Breast epithelium (tissue), 4 donors: ENCODE data around the gene PORCN. TPM values are rescaled to one million over a fixed set of nuclear protein-coding genes. Genes with fewer than 3 reads are reported as not detected.
"Not testable (repeated sequence)": the region's sequence is repeated elsewhere in the genome, so short reads cannot be mapped to it uniquely, and the experiment has no call there.

Experiments used
- DNase-seq, 2 donors: peaks; one replicate each; pipeline ENCODE4 v3.0.0-alpha.2; 2019; ENCODE audit warnings: low spot score in 2 of 2
- H3K27ac ChIP-seq, 2 donors: fragments of 200-600 bp; sonication (generic) in 1 of 2; one replicate each; pipeline ENCODE4 v1.5.1; 2016 to 2019; ENCODE audit warnings: mild to moderate bottlenecking in 1 of 2
- H3K27me3 ChIP-seq, 2 donors: fragments of 200-600 bp; sonication (generic) in 1 of 2; one replicate each; pipeline versions ENCODE4 v1.5.1 to v1.6.0; 2017 to 2019; ENCODE audit warnings: control low read depth in 1 of 2, mild to moderate bottlenecking in 1 of 2
- H3K36me3 ChIP-seq: fragments of 200-600 bp; one replicate; pipeline ENCODE4 v1.5.1; 2019
- H3K4me1 ChIP-seq, 2 donors: fragments of 200-600 bp; sonication (generic); one replicate each; pipeline ENCODE4 v1.5.1; 2016 to 2019; ENCODE audit warnings: control low read depth in 1 of 2
- H3K4me3 ChIP-seq, 3 donors: fragments of 200-600 bp; sonication (generic); 1 replicate in 2 of 3; 2 replicates in 1 of 3; pipeline ENCODE4 v1.5.1; 2016 to 2019; ENCODE audit warnings: mild to moderate bottlenecking in 3 of 3, moderate library complexity in 2 of 3
- H3K9me3 ChIP-seq, 2 donors: fragments of 200-600 bp; sonication (generic) in 1 of 2; one replicate each; pipeline ENCODE4 v1.5.1; 2016 to 2019; ENCODE audit warnings: control low read depth in 1 of 2
- CTCF ChIP-seq, 3 donors: fragments of 450-650 bp; IDR thresholded peaks; one replicate each; pipeline ENCODE4 v1.5.1; 2016 to 2017; ENCODE audit warnings: antibody characterized with exemption in 3 of 3, mild to moderate bottlenecking in 3 of 3, moderate library complexity in 3 of 3
- POLR2A ChIP-seq: fragments of 450-650 bp; IDR thresholded peaks from one replicate; pipeline ENCODE4 v1.6.1; 2016; ENCODE audit warnings: antibody characterized with exemption, mild to moderate bottlenecking, moderate library complexity
- POLR2AphosphoS5 ChIP-seq, 3 donors: sonication (generic); formaldehyde crosslinking; IDR thresholded peaks; one replicate each; pipeline ENCODE4 v1.6.1; 2017; ENCODE audit warnings: antibody characterized with exemption in 3 of 3
- intact Hi-C: fragments of 100-400 bp; cut with DNase I; formaldehyde crosslinking; loops from one replicate; pipeline ENCODE4 v1.15.1; 2023; ENCODE audit warnings: low total_unique reads
- total RNA-seq, 3 donors: library from RNA; depleted of rRNA; stranded (reverse); fragments of >200 nt; gene quantifications; one replicate each; pipeline ENCODE4 v1.1.0, GENCODE V29; 2016

Gene PORCN
- total RNA-seq, 3 donors from 2014 or later = 12.1 to 22.1 (median 17.0) TPM

GRCh38 chrX:48521353-48522243 is 12.8 kb downstream of the PORCN start, which contains the start of gene EBP:
Gene EBP (plus strand): TSS chrX:48521808. CDS start chrX:48523772, 1,964 bp downstream.
- TF ChIP-seq POLR2AphosphoS5 (IDR thresholded peaks at IDR 0.05) (peak in 1 of 3 donors; percentile 49), POLR2A (peak; percentile 22), CTCF (IDR thresholded peaks at IDR 0.05) (no peak)
- intact Hi-C loops = no loop called here
- H3K36me3 ChIP-seq = no peaks in the 10 kb centered on the region
- peak within 1 kb of the TSS; percentile 52 to 78 (median 61) for H3K4me3 ChIP-seq
- H3K4me1 ChIP-seq = no peaks in the 10 kb centered on the region
- DNase-seq = peak; percentile 90 to 91
- H3K27ac ChIP-seq = peak within 1 kb of the TSS; percentile 75 to 88
- H3K9me3 ChIP-seq = no peaks in the 10 kb centered on the region
- H3K27me3 ChIP-seq = peaks cover 0 to 4% of the 10 kb centered on the region in 2 donors

DNA sequence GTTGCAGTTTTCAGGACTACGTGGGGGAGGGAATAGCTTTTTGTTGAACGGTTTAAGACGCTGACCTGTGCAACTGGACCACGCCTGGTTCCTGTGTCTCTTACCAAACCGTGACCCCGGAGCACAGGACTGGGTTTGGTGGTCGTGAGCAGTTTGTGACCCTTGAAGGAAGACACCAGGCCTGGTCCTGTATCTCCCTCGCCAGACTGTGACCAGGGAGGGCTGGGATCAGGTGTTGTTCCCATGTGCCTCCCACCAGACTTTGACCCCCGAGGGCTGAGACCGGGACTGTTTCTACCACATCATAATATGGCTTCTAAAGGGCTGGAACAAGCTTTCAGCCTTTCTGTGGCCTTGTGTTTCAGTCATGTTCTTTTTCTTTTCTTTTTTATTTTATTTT is 13.5 kb downstream of the PORCN start:
- no peaks in the 10 kb centered on the region for H3K4me1 ChIP-seq
- peak overlapping the region in 1 of 2 donors; percentile 75 for H3K27ac ChIP-seq
- DNase-seq = no peak
- TF ChIP-seq POLR2A (no peak), POLR2AphosphoS5 (IDR thresholded peaks at IDR 0.05) (no peak), CTCF (IDR thresholded peaks at IDR 0.05) (no peak)
- no peaks in the 10 kb centered on the region for H3K9me3 ChIP-seq
- H3K27me3 ChIP-seq = peaks cover 0 to 9% of the 10 kb centered on the region in 2 donors
- H3K4me3 ChIP-seq = peak overlapping the region; percentile 52 to 78 (median 61)
- H3K36me3 ChIP-seq = no peaks in the 10 kb centered on the region
- intact Hi-C loops = no loop called here

- TF ChIP-seq POLR2AphosphoS5 (IDR thresholded peaks at IDR 0.05) = no peak
- TF ChIP-seq CTCF (IDR thresholded peaks at IDR 0.05) = no peak
- TF ChIP-seq POLR2A = no peak
- Histone ChIP-seq H3K4me1 (no peaks in the 10 kb centered on the region), H3K36me3 (no peaks in the 10 kb centered on the region), H3K9me3 (no peaks in the 10 kb centered on the region), H3K4me3 (no peak overlapping the region), H3K27ac (no peak overlapping the region), H3K27me3 (peaks cover 0 to 9% of the 10 kb centered on the region in 2 donors)
- intact Hi-C loops = no loop called here
- no peak for DNase-seq
Observed at GRCh38 chrX:48523682-48524081, 14.9 kb downstream of the PORCN start.

GRCh38 chrX:48525853-48526252 is 17.1 kb downstream of the PORCN start:
- intact Hi-C loops, H3K36me3 ChIP-seq, H3K9me3 ChIP-seq, H3K27ac ChIP-seq, H3K4me3 ChIP-seq, DNase-seq, H3K4me1 ChIP-seq: not testable (repeated sequence)
- H3K27me3 ChIP-seq = peaks cover 0 to 13% of the 10 kb centered on the region in 2 donors

GRCh38 chrX:48530736-48531135 is 21.9 kb downstream of the PORCN start:
- intact Hi-C loops = no loop called here
- H3K27ac ChIP-seq = no peak overlapping the region
- H3K36me3 ChIP-seq = no peaks in the 10 kb centered on the region
- peaks cover 0 to 13% of the 10 kb centered on the region in 2 donors for H3K27me3 ChIP-seq
- no peaks in the 10 kb centered on the region for H3K9me3 ChIP-seq
- H3K4me1 ChIP-seq = no peaks in the 10 kb centered on the region
- DNase-seq = no peak
- H3K4me3 ChIP-seq = no peak overlapping the region
- no peak for TF ChIP-seq POLR2A
- TF ChIP-seq CTCF (IDR thresholded peaks at IDR 0.05) = no peak
- TF ChIP-seq POLR2AphosphoS5 (IDR thresholded peaks at IDR 0.05) = no peak
